LNCAP (cell line): ENCODE measurements around the gene LTF.

Experiments
- CTCF ChIP-seq: fragments of 450-650 bp; IDR thresholded peaks from 2 replicates; pipeline ENCODE4 v1.5.1; 2017; ENCODE audit warnings: mild to moderate bottlenecking

Gene LTF

GRCh38 chr3:46463120-46463867 lies 1.4 kb downstream of the LTF start:
- TF ChIP-seq CTCF, result no peak

- no peak for TF ChIP-seq CTCF
Measured at GRCh38 chr3:46462511-46462910, 2.2 kb downstream of the LTF start.

GRCh38 chr3:46462111-46462510 lies 2.6 kb downstream of the LTF start:
- no peak for TF ChIP-seq CTCF

GRCh38 chr3:46460051-46460450 lies 4.7 kb downstream of the LTF start:
- TF ChIP-seq CTCF, result no peak

GRCh38 chr3:46456118-46456517 lies 8.6 kb downstream of the LTF start:
- no peak for TF ChIP-seq CTCF

GRCh38 chr3:46455231-46456115 lies 9.2 kb downstream of the LTF start:
- no peak for TF ChIP-seq CTCF

GRCh38 chr3:46454606-46455005 lies 10.1 kb downstream of the LTF start:
- no peak for TF ChIP-seq CTCF
